Inferior parietal cortex (tissue), 1 donor: ENCODE results near the gene DSTN.

Source experiments
- DNase-seq: peaks from one replicate; pipeline ENCODE4 v3.0.0-alpha.2; 2016; ENCODE audit errors: extremely low spot score

DSTN gene

DNA sequence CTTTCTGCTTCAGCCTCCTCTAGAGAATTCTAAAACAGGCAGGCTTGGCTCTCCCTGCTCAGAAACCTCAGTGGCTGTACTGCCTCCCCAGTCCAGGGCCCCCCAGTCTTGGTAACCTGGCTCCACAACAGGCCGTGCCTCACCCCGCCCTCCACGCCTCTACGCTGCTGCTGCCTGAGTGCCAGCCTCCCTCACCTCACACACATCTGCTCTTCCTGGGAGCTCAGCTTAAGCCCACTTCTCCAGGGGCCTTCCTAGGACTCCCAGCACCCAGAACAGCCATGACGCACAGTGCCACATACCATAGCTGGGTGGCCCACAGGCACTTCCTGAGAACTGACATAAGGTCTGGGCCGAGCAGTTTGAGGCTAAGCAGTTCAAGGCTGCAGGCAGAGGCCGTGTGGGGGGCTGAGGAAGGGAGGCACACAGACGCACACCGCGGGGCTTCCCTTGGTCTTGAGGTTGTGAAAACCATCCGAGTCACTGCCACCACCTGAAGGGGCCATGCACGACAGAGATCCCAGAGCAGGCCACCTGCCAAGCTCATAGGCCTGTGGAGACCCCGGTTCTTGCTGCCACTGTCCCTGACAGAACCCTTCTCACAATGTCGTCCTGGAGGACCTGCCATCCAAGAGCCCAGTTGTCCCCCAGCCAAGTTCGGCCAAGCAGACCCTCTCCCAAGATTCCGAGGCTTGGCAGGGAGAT is 42.6 kb downstream of the DSTN start:
- DNase-seq = no peak

DNA sequence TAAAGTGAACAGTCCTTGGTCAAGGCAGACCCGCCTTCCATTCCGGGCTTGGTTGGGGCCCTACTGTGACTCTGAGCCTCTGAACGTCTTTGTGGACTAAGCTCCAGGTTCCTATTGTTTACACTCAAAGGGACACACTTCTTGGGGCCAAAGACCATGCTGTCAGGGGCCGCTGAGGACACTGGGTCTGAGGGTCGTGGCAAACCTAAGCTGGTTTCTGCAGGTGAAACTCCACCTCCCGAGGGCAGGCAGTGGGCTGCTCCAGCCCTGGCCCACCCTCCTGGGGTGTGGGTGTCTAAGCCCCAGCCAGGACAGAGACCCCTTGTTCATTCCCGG is 43.1 kb downstream of the DSTN start:
- no peak for DNase-seq

DNA sequence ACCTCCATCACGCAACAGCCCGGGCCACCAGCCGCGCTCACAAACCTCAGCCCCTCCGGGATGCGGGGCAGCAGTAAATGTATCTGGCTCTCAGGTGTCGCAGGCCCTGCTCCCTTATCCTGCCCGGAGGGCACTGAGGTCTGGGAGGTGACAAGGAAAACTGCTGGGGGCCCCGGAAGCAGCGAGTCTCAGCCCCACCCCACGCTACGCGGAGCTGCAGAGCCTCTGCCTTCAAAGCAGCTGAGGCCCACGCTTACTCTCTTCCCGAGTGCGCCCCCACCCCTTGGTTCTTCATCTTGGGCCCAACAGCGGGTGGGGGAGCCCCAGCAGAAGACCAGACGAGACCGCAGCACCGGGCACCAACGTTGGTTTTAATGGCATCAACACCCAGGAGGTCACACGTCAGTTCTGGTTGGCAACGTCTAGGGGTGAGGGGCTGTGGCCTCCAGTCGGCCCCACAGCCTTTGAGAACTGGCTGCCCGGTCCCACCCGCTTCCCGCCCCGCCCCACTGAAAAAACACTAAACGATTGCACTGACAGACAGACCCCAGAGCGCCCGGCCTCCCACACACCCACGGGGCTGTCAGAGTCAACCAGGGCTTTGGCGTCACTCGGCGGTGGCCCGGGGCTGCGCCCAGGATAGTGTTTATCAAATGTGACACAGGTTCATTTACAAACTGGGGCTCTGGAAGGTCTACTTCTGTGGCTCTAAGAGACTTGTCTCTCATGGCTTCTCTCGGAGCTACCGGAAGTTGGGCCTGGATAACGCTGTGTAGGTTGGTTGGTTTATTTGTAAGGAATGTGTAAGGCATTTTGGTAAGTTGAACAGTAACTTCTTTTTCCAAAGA is 43.7 kb downstream of the DSTN start:
- no peak for DNase-seq

DNA sequence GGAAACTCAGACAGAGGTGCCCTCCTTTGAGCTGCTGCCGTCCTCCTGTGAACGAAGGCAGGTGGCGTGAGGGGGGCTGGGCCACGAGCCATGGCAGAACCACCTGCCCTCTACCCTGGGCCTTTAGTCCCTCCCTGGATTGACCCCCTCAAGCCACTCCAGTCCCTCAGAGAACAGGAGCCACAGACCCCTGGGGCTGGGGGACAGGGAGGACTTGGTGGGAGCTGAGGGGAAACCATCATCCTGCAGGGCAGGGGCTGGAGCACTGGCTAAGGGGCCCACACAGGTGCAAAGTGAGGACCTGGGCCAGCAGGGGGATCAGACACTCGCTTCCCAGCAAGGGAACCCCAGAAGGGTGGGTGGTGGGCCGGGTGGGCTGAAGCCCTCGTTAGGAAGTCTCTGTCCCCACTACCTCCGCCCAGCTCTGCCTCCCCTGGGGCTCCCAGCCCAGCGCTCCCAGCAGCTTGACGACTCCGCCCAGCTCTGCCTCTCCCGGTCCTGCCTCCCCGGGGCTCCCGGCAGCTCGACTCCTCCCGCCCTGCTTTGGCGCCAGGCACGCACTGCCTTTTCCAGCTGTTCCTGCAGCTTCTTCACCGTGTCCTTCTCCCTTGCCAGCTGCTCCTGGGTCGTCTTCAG is 44.4 kb downstream of the DSTN start:
- no peak for DNase-seq

- no peak for DNase-seq
Measured at GRCh38 chr20:17614812-17615644, 45.2 kb downstream of the DSTN start.

DNA sequence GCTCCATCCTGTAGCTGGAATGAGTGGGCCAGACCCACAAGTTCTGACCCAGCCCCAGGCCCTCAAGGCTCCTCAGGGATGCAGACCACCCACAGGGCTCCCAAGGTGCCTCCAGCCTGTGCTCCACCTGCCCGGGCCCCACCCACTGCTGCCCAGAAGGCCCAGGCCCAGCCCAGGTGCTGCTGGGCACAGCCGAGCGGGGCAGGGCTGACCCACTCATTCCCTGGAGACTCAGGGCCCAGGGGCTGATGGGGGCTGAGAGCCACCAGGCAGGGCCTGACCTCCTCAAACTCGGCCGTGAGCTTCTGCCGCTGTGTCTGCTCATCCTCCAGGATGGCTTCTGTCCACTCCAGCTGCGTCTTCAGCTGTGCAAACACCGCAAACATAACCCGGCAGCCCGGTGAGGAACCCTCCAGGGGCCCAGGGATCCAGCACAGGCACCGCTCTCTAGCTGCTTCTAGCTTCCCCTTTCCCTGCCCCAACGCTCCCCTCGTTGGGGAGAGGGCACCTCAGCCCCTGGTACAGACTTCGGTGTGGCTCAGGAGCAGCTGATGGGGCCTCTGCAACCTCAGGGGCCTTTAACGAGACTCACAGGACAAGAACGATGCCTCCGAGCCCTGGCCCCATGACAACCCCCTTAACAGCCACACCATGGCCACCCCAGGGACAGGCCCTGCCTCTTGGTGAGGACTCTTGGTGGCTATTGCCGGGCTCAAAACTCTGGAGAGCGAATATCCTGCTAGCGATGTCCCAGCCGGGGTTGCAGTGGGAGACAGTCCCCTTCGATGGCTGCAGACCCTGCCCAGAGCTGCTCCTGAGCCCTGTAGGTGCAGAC is 46.0 kb downstream of the DSTN start:
- DNase-seq = no peak

- no peak for DNase-seq
Measured at GRCh38 chr20:17616480-17617211, 46.8 kb downstream of the DSTN start.

GRCh38 chr20:17617212-17617867 is 47.5 kb downstream of the DSTN start:
- DNase-seq = peak; percentile 72

GRCh38 chr20:17617868-17618672 is 48.2 kb downstream of the DSTN start:
- DNase-seq = no peak

GRCh38 chr20:17618673-17619013 is 48.8 kb downstream of the DSTN start:
- no peak for DNase-seq

GRCh38 chr20:17619351-17620093 is 49.6 kb downstream of the DSTN start:
- no peak for DNase-seq

DNA sequence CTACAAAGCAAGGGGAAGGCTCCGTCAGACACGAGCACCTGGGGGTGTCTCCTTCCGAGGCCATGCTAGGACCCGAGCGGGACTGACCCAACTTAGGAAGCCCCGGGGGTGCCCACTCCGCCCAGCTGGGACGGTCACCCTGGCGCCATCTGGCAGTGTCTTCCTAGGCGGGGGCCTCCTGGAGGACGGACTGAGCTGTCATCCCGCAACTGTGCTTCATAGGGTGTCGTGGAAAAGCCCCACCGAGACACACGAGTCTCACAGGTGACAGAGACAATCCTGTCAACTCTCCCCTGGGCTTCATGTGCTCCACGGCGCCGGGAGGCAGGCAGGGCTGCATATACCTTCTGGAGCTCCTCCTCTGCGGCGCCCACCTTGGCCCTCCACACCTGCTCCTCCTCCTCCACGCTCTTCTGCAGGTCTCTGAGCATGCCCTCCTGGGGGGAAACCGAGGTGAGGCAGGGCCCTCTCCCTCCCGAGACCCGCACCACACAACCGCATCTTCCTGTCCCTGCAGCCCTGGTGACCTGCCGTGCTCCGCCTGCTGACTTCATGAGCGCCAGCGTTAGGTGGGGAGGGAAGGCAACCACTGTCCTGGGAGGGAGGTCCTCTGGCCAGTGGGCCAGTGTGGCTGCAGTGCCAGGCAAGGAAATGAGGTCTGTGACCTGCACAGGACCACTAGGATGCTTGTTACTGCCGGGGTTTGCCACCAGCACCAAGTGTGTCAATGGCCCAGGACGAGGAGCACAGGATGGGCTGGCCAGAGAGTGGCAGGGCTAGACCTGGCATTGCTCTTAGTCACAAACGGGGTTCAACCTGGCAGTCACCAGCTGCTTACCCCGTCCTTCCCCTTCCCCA is 50.7 kb downstream of the DSTN start:
- no peak for DNase-seq

DNA sequence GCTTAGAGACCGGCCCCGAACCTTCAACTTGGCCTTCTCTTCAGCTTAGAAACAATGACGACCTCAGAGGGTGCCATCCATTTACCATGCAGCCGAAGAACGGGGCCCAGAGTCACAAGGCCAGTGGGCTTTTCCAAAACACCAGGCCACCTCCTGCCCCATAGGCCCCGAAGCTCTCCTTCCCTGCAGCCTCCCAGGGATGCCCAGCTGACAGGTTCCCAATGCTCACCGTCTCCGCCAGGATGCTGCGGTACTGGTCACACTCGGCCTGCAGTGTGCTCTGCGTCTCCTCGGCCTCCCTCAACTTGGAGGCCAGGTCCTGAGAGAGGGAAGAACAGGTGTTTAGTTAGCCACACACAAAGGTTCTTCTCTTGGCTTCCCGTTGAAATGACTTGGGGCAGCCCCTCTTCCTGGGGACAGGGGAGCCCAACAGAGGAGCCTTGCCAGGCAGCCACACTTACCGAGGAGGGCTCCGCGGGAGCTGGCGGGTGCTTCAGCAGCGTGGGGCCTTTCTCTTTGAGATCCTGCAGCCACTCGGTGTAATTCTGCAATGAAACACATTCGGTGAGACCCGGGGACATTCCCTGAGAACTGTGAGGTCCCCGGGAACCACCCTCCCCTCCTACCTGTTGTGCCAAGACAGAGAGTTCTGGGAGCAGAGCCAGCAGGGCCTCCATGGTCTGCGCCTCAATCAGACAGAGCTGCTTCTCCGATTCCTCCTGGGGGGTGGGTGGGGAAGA is 51.5 kb downstream of the DSTN start:
- DNase-seq = no peak

- no peak for DNase-seq
Measured at GRCh38 chr20:17622086-17622850, 52.4 kb downstream of the DSTN start.

DNA sequence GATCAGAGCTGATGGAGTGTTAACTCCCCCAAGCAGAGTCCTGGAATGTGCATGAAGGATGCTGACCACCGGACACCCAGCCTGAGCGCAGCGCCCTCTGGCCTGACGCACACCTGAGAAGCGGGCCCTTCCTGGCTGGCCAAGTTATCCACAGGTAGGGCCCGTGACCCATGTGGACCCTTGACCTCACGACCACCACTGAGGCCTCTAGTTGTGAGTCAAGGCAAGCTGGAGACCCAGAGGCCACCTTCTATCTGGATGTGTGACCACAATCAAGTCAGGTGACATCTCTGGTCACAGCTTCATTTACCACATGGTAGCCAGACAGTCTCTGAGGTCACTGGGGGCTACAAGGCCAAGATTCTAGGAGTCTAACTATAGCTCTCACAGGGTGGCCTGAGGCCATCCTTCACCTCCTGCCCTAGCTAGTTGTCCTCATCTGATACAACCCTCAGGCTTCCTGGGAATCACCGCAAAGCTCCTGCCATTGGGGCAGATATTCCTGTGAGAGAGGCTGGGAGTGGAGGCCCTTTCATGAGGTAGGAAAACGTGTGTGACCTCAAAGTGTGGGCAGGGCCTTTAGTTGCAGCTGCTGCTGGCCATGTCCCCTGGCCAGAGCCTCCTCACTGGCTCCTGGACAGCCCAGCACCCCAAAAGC is 53.1 kb downstream of the DSTN start:
- no peak for DNase-seq
